HG03064 (cell line): ENCODE measurements around the gene APOBEC2.

Experiments
- ATAC-seq: cut with Tn5 transposase; IDR thresholded peaks from one replicate; pipeline ENCODE4 v1.9.1; 2021; ENCODE audit warnings: low read depth; ENCODE audit not compliant: unreplicated experiment

Gene APOBEC2

GRCh38 chr6:41037107-41037900, 15.7 kb upstream of the APOBEC2 start:
- ATAC-seq, result no peak

DNA sequence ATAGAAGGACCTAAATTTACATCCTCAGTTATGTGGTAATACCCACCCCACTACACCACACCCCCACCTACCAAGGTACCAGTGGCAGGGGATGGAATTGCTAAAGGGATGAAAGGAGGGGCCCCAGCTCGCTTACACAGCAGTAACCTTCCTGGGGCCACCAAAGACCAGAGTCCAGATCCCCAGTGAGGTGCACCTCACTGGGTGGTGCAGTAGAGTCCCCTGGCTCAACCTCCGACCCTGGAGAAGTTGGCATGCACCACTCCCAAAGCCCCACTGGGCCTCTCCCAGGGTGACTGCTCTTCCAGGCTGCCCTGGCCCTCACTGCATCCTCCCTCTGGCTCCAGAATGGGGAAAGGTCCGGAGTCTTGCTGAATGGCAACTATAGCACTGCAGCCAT, 14.8 kb upstream of the APOBEC2 start:
- ATAC-seq, result no peak

DNA sequence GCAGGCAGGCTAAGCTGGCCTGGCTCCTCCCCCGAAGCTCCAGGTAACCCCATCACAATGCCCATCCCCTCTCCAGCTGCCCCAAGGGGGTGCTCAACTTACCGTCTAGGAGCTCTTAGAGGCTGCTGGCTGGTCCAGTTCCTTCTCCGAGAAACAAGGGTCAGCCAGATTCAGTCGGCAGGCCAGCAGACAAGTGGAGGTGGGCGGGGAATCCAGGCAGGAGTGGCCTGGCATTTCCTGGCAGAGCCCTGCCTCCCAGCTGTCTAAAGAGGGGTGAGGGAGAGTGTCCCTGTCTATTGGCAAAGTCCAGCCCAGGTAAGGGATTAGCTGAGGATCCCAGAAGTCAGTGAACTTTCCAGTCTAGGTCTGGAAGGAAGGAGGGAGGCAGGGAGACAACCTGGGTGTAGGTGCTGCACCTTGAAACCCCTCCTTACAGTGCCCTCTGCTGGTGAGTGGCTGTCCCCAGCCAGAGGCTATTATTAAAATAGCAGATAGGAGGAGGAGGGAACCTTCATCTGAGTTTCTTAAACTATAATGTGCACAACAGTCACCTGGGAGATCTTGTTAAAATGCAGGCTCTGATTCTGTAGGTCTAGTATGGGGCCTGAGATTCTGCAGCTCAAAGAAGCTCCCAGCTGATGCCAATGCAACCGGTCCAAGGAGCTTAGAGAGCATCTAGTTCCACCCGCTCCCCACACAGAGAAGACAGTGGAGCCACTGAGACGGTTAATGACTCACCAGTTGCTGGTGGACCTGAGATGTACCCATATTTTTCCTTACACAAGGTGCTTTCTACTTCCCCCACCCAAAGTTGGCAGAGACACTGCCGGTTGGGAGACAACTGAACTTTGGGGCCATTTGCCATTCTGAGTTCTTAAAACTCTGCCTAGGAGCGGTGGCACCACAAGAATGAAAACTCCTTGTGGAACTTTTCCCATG, 13.7 kb upstream of the APOBEC2 start, which contains the start of gene UNC5CL:
Gene UNC5CL (minus strand): TSS at position 162 of the 939 bp plus-strand sequence. CDS start 4,147 bp downstream, outside the sequence.
- no peak for ATAC-seq

- no peak for ATAC-seq
These were observed 12.7 kb upstream of the APOBEC2 start for GRCh38 chr6:41040101-41040939.

DNA sequence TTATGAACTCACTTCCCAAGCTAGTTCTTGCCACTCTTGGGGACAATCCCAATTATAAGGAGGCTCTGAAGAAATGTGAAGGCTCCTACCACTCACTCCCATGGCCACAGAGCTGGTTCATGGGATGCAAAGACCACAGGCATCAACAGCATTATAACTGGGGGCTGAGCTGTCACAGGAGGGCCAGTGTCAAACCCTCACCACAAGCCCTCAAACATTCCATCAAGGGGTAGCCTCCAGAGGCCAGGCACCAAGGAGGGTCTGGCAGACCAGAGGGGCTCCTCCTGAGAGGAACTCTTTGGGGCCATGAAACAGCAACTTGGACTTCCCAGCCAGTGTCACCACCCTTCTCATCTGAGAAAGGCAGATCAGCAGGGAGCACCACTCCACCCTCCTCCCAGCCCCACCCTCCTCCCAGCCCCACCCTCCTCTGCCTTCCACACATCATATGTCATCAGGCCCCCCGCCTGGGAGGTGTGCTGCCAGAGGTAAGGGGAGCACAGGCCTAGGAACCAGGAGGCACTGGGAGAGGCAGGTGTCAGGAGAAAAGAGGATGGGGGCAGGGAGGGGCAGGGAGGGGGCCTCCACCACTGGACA, 12.0 kb upstream of the APOBEC2 start:
- no peak for ATAC-seq

- ATAC-seq, result no peak
These were observed 10.6 kb upstream of the APOBEC2 start, which contains the start of gene TSPO2 for GRCh38 chr6:41042226-41043055. TSS of gene TSPO2 (plus strand) at chr6:41042467. CDS start at chr6:41042986, 519 bp downstream.

- no peak for ATAC-seq
These were observed 9.9 kb upstream of the APOBEC2 start for GRCh38 chr6:41043151-41043550.

- no peak for ATAC-seq
These were observed 7.3 kb upstream of the APOBEC2 start for GRCh38 chr6:41045664-41046063.

DNA sequence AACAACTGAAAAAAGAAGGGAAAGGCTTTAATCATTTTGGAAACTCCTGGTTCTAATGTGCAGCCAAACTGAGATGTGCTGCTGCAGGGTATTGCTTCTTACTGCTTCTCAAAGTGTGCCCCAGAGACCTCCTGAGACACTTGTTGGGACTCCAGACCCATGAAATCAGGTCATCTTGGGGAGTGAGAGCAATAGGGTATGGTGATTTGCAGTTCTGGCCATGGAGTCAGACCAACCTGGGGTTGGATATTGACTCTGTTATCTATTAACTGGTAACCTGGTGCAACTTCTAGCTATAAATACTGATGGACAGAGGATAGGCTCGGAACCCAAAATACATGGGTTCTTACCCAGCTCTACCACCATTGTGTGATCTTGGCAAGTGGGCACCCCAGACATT, 6.9 kb upstream of the APOBEC2 start:
- ATAC-seq, result no peak

DNA sequence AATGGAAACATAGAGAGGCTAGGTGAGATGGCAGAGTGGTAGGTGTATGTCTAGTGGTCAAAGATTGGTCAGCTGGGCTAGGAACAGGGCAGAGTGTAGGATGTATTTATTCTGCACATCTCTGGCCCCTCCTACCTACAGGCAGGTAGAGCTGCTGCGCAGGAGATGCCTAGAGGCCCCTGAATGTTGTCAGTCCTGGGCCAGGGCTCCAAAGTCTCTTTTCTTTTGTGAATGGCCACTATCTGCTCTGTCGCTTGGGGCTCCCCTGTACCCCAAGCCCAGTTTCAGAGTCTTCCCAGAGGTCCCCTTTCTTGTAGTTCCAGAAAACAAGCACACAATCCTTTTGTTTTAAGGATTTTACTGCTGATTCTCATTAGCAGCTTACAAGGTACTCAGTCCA, 5.7 kb upstream of the APOBEC2 start:
- no peak for ATAC-seq

GRCh38 chr6:41047745-41048732, 5.0 kb upstream of the APOBEC2 start:
- ATAC-seq, result no peak

- no peak for ATAC-seq
These were observed 3.5 kb upstream of the APOBEC2 start for GRCh38 chr6:41049521-41049920.

- ATAC-seq, result no peak
These were observed 3.0 kb upstream of the APOBEC2 start for GRCh38 chr6:41049955-41050354.

DNA sequence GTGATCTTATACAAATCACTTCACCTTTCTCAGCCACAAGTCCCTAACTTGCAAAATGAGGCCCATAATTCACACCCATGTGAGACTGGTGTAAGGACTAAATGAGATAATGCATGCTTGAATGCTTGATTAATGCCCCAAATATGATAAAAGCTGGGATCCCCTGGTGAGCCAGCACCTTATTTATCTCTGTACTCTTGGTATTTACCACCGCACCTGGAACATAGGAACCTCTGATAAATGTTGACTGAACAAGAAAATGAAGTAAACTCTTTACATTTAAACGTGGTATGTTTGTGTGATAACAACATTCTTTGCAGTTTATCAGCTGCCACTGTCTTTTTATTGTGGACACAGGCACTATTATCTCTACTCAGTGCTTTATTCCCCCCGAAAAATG, 2.5 kb upstream of the APOBEC2 start:
- no peak for ATAC-seq

DNA sequence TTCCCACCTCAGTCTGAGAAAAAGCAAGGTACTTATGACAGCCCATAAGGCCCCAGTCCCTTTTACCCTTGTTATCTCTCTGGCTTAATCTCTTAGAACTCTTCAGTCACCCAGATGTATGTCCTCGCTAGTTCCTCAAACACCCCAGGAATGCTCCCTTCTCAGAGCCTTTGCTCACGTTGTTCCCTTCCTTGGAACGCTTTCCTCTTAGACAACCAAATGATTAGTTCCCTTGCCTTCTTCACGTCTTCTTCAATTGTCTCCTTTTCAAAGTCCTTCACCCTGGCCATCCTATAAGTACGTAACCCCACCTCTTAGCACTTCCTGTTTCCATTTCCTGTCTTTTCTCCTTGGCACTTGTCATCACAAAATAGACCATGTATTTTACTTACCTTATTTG, 1.1 kb upstream of the APOBEC2 start:
- no peak for ATAC-seq

GRCh38 chr6:41054511-41054910, 1.5 kb downstream of the APOBEC2 start:
- ATAC-seq, result no peak

DNA sequence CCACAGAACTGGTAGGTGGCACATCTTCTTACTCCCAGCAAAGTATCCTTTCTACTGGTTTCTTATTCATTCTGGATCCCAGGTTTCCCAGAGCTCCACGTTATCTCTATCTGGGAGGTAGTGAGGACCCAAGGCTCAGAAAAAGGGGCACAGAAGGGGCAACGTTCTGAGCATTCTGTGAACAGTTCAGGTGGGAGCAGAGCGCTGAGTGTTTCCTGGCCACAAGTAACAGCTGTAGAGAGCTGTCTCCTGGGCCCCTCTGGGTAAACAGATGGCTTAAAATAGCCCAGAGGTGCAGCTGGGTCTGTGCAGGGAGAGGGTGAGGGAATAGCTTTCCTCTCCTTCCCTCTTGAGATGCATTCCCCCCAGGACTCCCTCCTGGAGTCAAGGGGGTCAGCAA, 2.1 kb downstream of the APOBEC2 start:
- no peak for ATAC-seq
